ENCODE results near the gene NRG2. TPM values are rescaled to one million over a fixed set of nuclear protein-coding genes. Genes with fewer than 3 reads are reported as not detected.

Gene NRG2
- total RNA-seq, 4 donors from 2014 or later = 2.5 to 21.2 (median 4.5) TPM; not detected in 1

GRCh38 chr5:140014751-140015150 is 28.3 kb downstream of the NRG2 start:
- H3K4me3 ChIP-seq = no peak overlapping the region
- TF ChIP-seq CTCF (IDR thresholded peaks at IDR 0.05) = no peak
- no peaks in the 10 kb centered on the region for H3K36me3 ChIP-seq
- no peak for DNase-seq
- intact Hi-C loops (cut with DNase I; ENCODE audit: low total_unique reads) = no loop called here
- H3K9me3 ChIP-seq = no peaks in the 10 kb centered on the region
- no peak overlapping the region for H3K27ac ChIP-seq
- H3K4me1 ChIP-seq = no peaks in the 10 kb centered on the region
- no peaks in the 10 kb centered on the region for H3K27me3 ChIP-seq

- intact Hi-C loops (cut with DNase I; ENCODE audit: low total_unique reads) = no loop called here
- Histone ChIP-seq H3K4me3 (no peak overlapping the region), H3K27me3 (no peaks in the 10 kb centered on the region), H3K27ac (no peak overlapping the region), H3K4me1 (no peaks in the 10 kb centered on the region), H3K36me3 (no peaks in the 10 kb centered on the region), H3K9me3 (no peaks in the 10 kb centered on the region)
- DNase-seq = no peak
- TF ChIP-seq CTCF (IDR thresholded peaks at IDR 0.05) = no peak
- no peak for TF ChIP-seq POLR2A (IDR thresholded peaks at IDR 0.05)
These were observed 29.6 kb downstream of the NRG2 start for GRCh38 chr5:140013536-140013935.

GRCh38 chr5:140012443-140012842 is 30.7 kb downstream of the NRG2 start:
- H3K4me3 ChIP-seq = no peak overlapping the region

GRCh38 chr5:140011297-140011802 is 31.7 kb downstream of the NRG2 start:
- no peak for TF ChIP-seq CTCF (IDR thresholded peaks at IDR 0.05)
- no peak for TF ChIP-seq POLR2A (IDR thresholded peaks at IDR 0.05)
- Histone ChIP-seq H3K27me3 (no peaks in the 10 kb centered on the region), H3K4me3 (no peak overlapping the region), H3K4me1 (no peaks in the 10 kb centered on the region), H3K36me3 (no peaks in the 10 kb centered on the region), H3K9me3 (no peaks in the 10 kb centered on the region), H3K27ac (no peak overlapping the region)
- intact Hi-C loops (cut with DNase I; ENCODE audit: low total_unique reads) = no loop called here
- DNase-seq = no peak

More at GRCh38 chr5:140012443-140012842, 30.7 kb downstream of the NRG2 start:
- H3K27me3 ChIP-seq = no peaks in the 10 kb centered on the region
- intact Hi-C loops (cut with DNase I; ENCODE audit: low total_unique reads) = no loop called here
- no peak for DNase-seq
- no peaks in the 10 kb centered on the region for H3K9me3 ChIP-seq
- H3K36me3 ChIP-seq = no peaks in the 10 kb centered on the region
- no peaks in the 10 kb centered on the region for H3K4me1 ChIP-seq
- TF ChIP-seq POLR2A (IDR thresholded peaks at IDR 0.05) (no peak), CTCF (IDR thresholded peaks at IDR 0.05) (no peak)
- no peak overlapping the region for H3K27ac ChIP-seq

- H3K4me3 ChIP-seq = no peak overlapping the region
- H3K36me3 ChIP-seq = no peaks in the 10 kb centered on the region
- H3K4me1 ChIP-seq = no peaks in the 10 kb centered on the region
- no peaks in the 10 kb centered on the region for H3K27me3 ChIP-seq
- TF ChIP-seq CTCF (IDR thresholded peaks at IDR 0.05) (no peak), POLR2A (IDR thresholded peaks at IDR 0.05) (no peak)
- intact Hi-C loops (cut with DNase I; ENCODE audit: low total_unique reads) = no loop called here
- H3K9me3 ChIP-seq = no peaks in the 10 kb centered on the region
- no peak overlapping the region for H3K27ac ChIP-seq
- DNase-seq = no peak
These were observed 32.3 kb downstream of the NRG2 start for GRCh38 chr5:140010798-140011197.

All from uterus (tissue), 4 donors.